ENCODE data around the gene SRL. TPM values are rescaled to one million over a fixed set of nuclear protein-coding genes. Genes with fewer than 3 reads are reported as not detected.

SRL gene
- total and polyA plus RNA-seq, 2 of the 13 experiments (the other 11 are each of a cell fraction or from before 2014, with no cell fraction given), result 0.05 TPM; not detected in 1

DNA sequence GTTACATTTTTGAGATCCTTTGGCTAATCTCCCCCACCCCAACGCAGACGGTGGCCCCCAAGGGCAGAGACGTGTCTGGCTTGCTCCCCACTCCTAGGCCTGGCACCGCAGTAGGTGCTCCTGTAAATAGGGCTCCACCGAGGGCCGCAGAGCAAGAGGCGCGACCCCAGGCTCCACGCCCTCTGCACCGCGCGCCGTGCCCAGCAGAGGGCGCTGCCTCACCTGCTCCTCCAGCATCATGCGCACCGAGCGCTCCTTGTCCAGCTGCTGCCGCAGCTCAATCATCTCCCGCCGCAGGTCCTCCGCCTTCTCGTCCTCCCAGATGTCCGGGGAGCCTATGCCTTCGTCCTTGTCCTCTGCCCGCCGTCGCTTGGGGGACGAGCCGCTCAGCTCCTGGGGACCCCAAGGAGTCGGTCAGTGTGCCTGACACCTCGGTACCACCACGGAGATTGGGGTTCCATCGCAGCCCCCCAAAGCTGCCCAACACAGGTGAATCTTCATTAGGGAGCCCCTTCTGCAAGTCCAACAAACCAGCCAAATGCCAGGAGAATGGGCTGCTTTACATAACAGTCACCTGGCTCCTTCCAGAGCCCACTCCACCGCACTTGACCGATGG is 19.8 kb upstream of the SRL start (continued):
- TF ChIP-seq CTCF (CRISPR knock-in tag; IDR thresholded peaks at IDR 0.05) (peak; percentile 91), FOXP1 (IDR thresholded peaks at IDR 0.05) (no peak), FOXP1 (CRISPR knock-in tag; IDR thresholded peaks at IDR 0.05) (no peak), HNRNPH1 (optimal IDR thresholded peaks at IDR 0.05; ENCODE audit: low read depth, low read length) (no peak), ZNF30 (CRISPR knock-in tag; IDR thresholded peaks at IDR 0.05) (no peak), ZNF766 (CRISPR knock-in tag; IDR thresholded peaks at IDR 0.05; ENCODE audit: borderline replicate concordance) (no peak), SAP130 (CRISPR knock-in tag; IDR thresholded peaks at IDR 0.05; ENCODE audit: low read depth) (peak; percentile 32; the same call in 1 of the 2 replicates), ZNF331 (CRISPR knock-in tag; IDR thresholded peaks at IDR 0.05) (peak; percentile 13; the same call in 1 of the 2 replicates), ZNF703 (CRISPR knock-in tag; IDR thresholded peaks at IDR 0.05; ENCODE audit: borderline replicate concordance) (no peak), ERF (CRISPR knock-in tag; IDR thresholded peaks at IDR 0.05) (no peak), ZNF577 (CRISPR knock-in tag; IDR thresholded peaks at IDR 0.05; ENCODE audit: borderline replicate concordance, low read depth) (no peak), TFDP1 (CRISPR knock-in tag; IDR thresholded peaks at IDR 0.05; ENCODE audit: borderline replicate concordance) (no peak), FOXO1 (CRISPR knock-in tag; IDR thresholded peaks at IDR 0.05) (no peak), MNT (IDR thresholded peaks at IDR 0.05) (no peak), SMC3 (IDR thresholded peaks at IDR 0.05; ENCODE audit: low read length) (peak; percentile 1; the same call in 1 of the 2 replicates), RBFOX2 (IDR thresholded peaks at IDR 0.05; ENCODE audit: low read depth, low read length) (0 out of 2 replicates have a peak, but pooled peaks have one; percentile 31), ZNF510 (CRISPR knock-in tag; IDR thresholded peaks at IDR 0.05; ENCODE audit: low read depth) (no peak), MEIS2 (CRISPR knock-in tag; IDR thresholded peaks at IDR 0.05) (no peak), RAD21 (CRISPR knock-in tag; IDR thresholded peaks at IDR 0.05) (peak; percentile 83), FOXA3 (CRISPR knock-in tag; IDR thresholded peaks at IDR 0.05) (no peak)
- TF ChIP-seq, protein P1, sequence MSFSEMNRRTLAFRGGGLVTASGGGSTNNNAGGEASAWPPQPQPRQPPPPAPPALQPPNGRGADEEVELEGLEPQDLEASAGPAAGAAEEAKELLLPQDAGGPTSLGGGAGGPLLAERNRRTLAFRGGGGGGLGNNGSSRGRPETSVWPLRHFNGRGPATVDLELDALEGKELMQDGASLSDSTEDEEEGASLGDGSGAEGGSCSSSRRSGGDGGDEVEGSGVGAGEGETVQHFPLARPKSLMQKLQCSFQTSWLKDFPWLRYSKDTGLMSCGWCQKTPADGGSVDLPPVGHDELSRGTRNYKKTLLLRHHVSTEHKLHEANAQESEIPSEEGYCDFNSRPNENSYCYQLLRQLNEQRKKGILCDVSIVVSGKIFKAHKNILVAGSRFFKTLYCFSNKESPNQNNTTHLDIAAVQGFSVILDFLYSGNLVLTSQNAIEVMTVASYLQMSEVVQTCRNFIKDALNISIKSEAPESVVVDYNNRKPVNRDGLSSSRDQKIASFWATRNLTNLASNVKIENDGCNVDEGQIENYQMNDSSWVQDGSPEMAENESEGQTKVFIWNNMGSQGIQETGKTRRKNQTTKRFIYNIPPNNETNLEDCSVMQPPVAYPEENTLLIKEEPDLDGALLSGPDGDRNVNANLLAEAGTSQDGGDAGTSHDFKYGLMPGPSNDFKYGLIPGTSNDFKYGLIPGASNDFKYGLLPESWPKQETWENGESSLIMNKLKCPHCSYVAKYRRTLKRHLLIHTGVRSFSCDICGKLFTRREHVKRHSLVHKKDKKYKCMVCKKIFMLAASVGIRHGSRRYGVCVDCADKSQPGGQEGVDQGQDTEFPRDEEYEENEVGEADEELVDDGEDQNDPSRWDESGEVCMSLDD (CRISPR knock-in tag; IDR thresholded peaks at IDR 0.05; ENCODE audit: borderline replicate concordance), result no peak
- TF ChIP-seq, protein P2, sequence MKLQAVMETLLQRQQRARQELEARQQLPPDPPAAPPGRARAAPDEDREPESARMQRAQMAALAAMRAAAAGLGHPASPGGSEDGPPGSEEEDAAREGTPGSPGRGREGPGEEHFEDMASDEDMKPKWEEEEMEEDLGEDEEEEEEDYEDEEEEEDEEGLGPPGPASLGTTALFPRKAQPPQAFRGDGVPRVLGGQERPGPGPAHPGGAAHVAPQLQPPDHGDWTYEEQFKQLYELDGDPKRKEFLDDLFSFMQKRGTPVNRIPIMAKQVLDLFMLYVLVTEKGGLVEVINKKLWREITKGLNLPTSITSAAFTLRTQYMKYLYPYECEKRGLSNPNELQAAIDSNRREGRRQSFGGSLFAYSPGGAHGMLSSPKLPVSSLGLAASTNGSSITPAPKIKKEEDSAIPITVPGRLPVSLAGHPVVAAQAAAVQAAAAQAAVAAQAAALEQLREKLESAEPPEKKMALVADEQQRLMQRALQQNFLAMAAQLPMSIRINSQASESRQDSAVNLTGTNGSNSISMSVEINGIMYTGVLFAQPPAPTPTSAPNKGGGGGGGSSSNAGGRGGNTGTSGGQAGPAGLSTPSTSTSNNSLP (IDR thresholded peaks at IDR 0.05; ENCODE audit: low read depth, low read length), result no peak
- TF ChIP-seq, protein P3, sequence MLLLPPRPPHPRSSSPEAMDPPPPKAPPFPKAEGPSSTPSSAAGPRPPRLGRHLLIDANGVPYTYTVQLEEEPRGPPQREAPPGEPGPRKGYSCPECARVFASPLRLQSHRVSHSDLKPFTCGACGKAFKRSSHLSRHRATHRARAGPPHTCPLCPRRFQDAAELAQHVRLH (CRISPR knock-in tag; IDR thresholded peaks at IDR 0.05; ENCODE audit: borderline replicate concordance, low read depth), result no peak

Measured in HepG2 (cell line).